ENCODE measurements around the gene IFNA2.

Gene IFNA2

DNA sequence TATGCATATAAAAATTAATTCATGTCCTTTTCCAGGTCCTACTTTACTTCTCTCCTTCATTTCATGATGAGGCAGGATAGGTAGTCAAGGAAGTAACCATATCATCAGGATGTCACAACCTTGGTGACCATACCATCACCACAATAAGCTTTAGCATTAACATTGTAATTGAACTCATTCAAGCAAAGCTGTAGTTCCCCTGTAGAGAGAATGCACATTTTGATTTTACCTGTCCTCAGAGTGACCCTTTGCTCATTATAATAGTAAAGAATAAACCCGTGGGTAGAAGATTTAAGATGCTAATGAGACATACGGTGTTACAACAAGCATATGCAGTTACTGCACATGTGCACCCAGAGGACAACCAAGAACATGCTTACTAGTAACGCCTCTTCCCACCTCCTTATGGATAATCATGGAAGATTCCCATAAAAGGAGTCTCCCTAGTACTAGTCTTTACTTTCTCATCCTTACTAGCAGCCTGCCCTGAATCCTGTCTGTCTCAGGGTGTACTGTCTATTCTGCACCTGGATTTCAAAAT is 36.7 kb downstream of the IFNA2 start:
- H2AFZ ChIP-seq (ENCODE audit: low read depth): no peak overlapping the region
- no peak overlapping the region for H3K9ac ChIP-seq
- no peaks in the 10 kb centered on the region for H3K27me3 ChIP-seq (ENCODE audit: insufficient read depth, low read depth)
- TF ChIP-seq, protein P1, sequence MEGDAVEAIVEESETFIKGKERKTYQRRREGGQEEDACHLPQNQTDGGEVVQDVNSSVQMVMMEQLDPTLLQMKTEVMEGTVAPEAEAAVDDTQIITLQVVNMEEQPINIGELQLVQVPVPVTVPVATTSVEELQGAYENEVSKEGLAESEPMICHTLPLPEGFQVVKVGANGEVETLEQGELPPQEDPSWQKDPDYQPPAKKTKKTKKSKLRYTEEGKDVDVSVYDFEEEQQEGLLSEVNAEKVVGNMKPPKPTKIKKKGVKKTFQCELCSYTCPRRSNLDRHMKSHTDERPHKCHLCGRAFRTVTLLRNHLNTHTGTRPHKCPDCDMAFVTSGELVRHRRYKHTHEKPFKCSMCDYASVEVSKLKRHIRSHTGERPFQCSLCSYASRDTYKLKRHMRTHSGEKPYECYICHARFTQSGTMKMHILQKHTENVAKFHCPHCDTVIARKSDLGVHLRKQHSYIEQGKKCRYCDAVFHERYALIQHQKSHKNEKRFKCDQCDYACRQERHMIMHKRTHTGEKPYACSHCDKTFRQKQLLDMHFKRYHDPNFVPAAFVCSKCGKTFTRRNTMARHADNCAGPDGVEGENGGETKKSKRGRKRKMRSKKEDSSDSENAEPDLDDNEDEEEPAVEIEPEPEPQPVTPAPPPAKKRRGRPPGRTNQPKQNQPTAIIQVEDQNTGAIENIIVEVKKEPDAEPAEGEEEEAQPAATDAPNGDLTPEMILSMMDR (conservative IDR thresholded peaks at IDR 0.05; ENCODE audit: low read depth, low read length): no peak
- H4K20me1 ChIP-seq (ENCODE audit: insufficient read depth): no peaks in the 10 kb centered on the region
- H3K4me3 ChIP-seq (IDR thresholded peaks at IDR 0.05; ENCODE audit: insufficient read depth, low read depth, low read length): no peak overlapping the region
- H3K4me1 ChIP-seq (ENCODE audit: low read depth, poor library complexity, severe bottlenecking): no peaks in the 10 kb centered on the region
- no peaks in the 10 kb centered on the region for H3K36me3 ChIP-seq (ENCODE audit: insufficient read depth)
- no peaks in the 10 kb centered on the region for H3K79me2 ChIP-seq (ENCODE audit: insufficient read depth, low read depth)
- H3K27ac ChIP-seq: no peak overlapping the region
- H3K4me2 ChIP-seq: no peak overlapping the region

DNA sequence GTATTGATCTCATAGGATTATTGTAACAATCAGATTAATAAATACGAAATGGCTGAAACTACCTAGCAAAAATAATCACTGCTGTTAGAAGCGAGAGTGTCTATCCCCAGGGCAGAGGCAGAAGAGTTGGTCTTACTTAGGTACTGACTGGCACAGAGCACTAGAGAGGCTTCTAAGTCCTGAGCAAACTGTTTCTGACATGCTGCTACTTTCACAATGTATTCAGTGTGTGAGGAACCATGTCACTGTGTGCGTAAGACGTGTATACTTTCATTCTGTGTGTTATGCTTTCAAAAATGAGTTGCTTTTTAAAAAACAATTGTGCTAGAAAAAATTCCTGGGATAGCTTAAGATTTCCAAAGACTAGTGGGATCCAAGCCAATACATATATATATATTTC is 44.5 kb downstream of the IFNA2 start:
- H3K9ac ChIP-seq: no peak overlapping the region
- no peak overlapping the region for H3K4me2 ChIP-seq
- no peaks in the 10 kb centered on the region for H3K27me3 ChIP-seq (ENCODE audit: insufficient read depth, low read depth)
- TF ChIP-seq, protein P1 (conservative IDR thresholded peaks at IDR 0.05; ENCODE audit: low read depth, low read length): no peak
- no peaks in the 10 kb centered on the region for H3K79me2 ChIP-seq (ENCODE audit: insufficient read depth, low read depth)
- no peak overlapping the region for H2AFZ ChIP-seq (ENCODE audit: low read depth)
- no peaks in the 10 kb centered on the region for H3K36me3 ChIP-seq (ENCODE audit: insufficient read depth)
- H3K4me3 ChIP-seq (IDR thresholded peaks at IDR 0.05; ENCODE audit: insufficient read depth, low read depth, low read length): no peak overlapping the region
- H4K20me1 ChIP-seq (ENCODE audit: insufficient read depth): no peaks in the 10 kb centered on the region
- H3K4me1 ChIP-seq (ENCODE audit: low read depth, poor library complexity, severe bottlenecking): peaks cover 5% of the 10 kb centered on the region
- no peak overlapping the region for H3K27ac ChIP-seq

DNA sequence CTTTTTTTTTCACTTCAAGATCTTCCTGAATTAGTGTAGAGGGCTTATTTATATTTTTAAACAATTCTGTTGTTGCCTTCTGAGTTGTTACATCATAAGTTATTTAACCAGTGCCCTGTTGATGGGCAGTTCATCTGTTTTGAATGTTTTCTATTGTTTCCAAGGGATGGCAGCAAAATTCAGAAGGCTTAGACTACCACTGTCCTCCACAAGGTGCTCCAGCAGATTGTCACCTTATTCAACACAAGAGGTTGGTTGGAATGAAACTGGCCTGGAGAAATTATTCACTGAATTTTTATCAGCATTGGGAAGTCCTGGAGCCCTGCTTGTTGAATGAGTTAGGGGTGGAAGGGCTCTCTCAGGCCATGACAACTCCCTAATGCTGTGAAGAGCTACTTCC is 48.7 kb downstream of the IFNA2 start:
- TF ChIP-seq, protein P1 (conservative IDR thresholded peaks at IDR 0.05; ENCODE audit: low read depth, low read length): no peak
- Histone ChIP-seq H3K36me3 (ENCODE audit: insufficient read depth) (no peaks in the 10 kb centered on the region), H3K4me3 (IDR thresholded peaks at IDR 0.05; ENCODE audit: insufficient read depth, low read depth, low read length) (no peak overlapping the region), H3K27ac (no peak overlapping the region), H4K20me1 (ENCODE audit: insufficient read depth) (no peaks in the 10 kb centered on the region), H3K4me1 (ENCODE audit: low read depth, poor library complexity, severe bottlenecking) (peaks cover 23% of the 10 kb centered on the region), H3K9ac (no peak overlapping the region), H3K79me2 (ENCODE audit: insufficient read depth, low read depth) (peaks cover 35% of the 10 kb centered on the region), H3K27me3 (ENCODE audit: insufficient read depth, low read depth) (no peaks in the 10 kb centered on the region), H2AFZ (ENCODE audit: low read depth) (no peak overlapping the region), H3K4me2 (no peak overlapping the region)

DNA sequence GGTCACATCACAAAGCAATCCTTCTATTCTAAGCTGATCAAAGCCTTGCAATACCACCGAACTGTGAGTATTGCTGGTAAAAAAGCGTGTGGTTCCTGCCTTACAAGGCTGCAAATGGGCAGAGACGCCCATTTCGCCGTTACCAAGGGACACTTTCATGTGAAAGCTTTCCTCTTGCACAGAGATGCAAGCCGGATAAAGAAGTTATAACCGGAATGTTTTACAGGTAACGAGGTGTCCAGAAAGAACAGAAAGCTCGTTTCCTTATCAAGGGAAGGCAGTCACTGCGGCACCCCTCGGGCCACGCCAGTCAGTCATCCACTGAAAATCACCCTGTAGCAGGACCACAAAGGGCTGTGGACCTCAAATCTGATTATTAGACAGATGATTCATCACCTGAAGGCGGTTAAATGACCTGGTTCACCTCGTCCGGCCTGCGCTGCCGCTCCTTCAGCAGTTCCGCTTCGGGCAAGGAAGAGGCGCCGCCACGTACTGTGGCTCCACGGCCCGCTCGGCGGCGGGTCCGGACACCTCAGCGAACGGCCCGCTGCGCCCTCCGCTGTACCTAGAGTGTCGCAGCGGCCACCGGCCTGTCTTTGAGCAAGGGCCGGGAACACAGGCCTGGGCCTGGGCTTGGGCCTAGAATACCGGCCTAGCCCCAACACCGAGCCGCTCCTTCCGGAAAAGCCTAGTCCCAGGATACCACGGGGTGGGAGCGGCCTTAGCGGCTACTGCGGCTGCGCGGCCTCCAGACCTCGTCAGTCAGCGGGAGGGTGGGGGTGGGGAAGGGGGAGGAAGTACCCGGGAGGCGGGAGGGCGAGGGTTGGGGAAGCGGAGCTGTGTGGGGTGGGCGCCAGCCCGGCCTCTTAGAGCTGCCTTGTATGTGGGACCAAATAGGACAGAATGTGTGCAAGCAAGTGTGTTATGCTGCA is 50.2 kb downstream of the IFNA2 start, which contains the start of gene KLHL9:
TSS of gene KLHL9 (minus strand) at position 704 of the 932 bp plus-strand sequence. CDS start at position 159, 545 bp downstream.
- H3K4me1 ChIP-seq (ENCODE audit: low read depth, poor library complexity, severe bottlenecking): peaks cover 29% of the 10 kb centered on the region
- no peak within 1 kb of the TSS for H3K4me3 ChIP-seq (IDR thresholded peaks at IDR 0.05; ENCODE audit: insufficient read depth, low read depth, low read length)
- H3K27me3 ChIP-seq (ENCODE audit: insufficient read depth, low read depth): no peaks in the 10 kb centered on the region
- peak within 1 kb of the TSS; percentile 58 for H3K4me2 ChIP-seq
- peaks cover 49% of the 10 kb centered on the region for H3K79me2 ChIP-seq (ENCODE audit: insufficient read depth, low read depth)
- peak within 1 kb of the TSS; percentile 91 for H2AFZ ChIP-seq (ENCODE audit: low read depth)
- H3K9ac ChIP-seq: peak within 1 kb of the TSS; percentile 96
- H4K20me1 ChIP-seq (ENCODE audit: insufficient read depth): no peaks in the 10 kb centered on the region; the same call in 1 of the 2 replicates
- TF ChIP-seq, protein P1 (conservative IDR thresholded peaks at IDR 0.05; ENCODE audit: low read depth, low read length): no peak
- no peaks in the 10 kb centered on the region for H3K36me3 ChIP-seq (ENCODE audit: insufficient read depth)
- peak within 1 kb of the TSS; percentile 80 for H3K27ac ChIP-seq

Measured in KMS-11 (cell line).